Smooth muscle cell of the umbilical artery (primary cell): ENCODE results near the gene MBD5. TPM values are rescaled to one million over a fixed set of nuclear protein-coding genes. Genes with fewer than 3 reads are reported as not detected.

Source experiments
- total RNA-seq: library from RNA; depleted of rRNA; stranded (reverse); fragments of >200 nt; gene quantifications from 2 replicates; pipeline ENCODE4 v1.2.3, GENCODE V29; 2014

Gene MBD5
- 17.8 and 30.0 TPM in 2 replicates for total RNA-seq

DNA sequence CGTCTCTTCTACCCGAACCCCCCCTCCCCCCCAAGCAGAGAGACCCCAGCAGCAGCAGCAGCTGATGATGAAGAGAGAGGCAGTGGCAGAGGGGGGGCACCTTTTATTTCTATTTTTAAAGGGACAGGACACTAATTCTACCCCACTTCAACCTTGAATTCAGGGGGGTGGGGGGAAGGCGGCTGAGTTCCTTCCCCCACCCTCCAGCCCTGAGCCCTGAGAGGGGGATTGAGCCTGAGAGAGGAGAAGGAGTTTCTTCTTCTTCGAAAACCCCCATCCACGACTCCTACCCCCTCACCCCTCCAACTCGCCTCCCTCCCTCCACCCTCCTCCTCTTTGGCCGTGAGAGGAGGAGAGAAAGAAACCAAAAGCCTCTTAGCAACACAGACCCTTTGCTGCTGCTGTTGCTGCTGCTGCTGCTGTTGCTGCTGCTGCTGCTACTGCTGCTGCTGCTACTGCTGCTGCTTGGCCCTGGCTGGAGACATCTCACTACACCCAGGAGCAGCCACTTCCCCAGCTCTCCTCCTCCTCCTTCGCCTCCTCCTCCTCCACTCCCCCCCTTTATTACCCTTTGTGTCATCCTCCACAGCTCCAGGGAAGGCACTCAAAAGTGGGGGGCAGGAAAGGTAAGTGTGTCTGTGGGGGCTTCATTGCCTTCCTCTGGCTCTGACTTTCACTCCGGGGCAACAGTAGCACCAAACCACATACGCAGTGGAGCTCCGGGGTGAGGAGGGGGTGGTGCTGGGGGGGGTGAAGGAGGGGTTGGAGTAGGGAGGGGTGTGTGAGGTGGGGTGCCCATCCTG is at the start of gene MBD5:
Gene MBD5, plus strand, starts transcription at position 33 of the 803 bp plus-strand sequence.

DNA sequence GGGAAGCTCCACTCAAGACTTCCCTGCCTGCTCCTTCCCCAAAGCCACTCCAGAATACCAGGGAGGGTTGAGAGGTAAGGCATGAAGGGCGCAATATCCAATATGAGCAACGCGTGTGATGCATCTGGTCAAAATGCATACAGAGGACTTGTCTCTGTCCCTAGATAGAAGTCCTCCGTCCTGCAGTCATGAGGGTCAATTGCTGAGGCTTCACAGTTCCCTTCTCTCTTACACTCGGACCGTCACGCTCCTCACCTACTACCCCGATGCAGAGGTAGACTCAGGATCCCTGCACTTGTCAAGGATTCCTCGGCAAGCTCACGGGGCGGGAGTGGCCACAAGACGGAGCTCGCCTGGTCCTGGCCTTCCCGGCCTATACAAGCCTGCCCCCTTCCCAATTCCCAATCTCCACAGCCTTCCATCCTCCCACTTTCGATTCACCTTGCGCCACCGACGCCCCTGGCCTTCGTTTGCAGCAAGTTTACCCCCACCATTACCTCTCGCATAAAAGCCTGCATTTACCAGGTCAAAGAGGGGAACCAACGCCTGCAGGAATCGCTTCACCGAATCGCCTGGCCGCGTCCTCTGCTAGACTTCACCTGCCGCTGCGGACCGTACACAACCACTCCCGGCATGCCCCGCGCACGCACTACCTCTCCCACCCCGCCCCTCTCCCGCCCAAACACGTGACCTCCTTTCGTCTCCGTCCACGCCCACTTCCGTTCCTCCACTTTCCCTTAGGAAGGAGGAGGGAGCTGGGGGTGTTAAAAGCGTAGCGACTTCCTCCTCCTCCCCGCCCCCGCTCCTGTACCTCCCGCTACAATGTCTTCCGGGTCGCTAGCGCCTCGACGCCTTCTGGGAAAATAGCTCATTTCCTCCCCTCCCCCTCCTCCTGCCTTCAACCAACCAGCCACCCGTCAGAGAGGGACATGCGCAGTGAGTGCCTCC is 506 bp upstream of the MBD5 start, which contains the start of gene ORC4:
Gene ORC4, minus strand, starts transcription at position 627 of the 948 bp plus-strand sequence. CDS start 44,779 bp downstream, outside the sequence.

Other genes starting within 250 kb of the MBD5 start
- gene ACVR2A, start 176.1 kb upstream of the MBD5 start, total RNA-seq: 23.7 and 56.1 TPM in 2 replicates
- gene ORC4, start 354 bp upstream of the MBD5 start, total RNA-seq: 31.2 and 61.4 TPM in 2 replicates